Testis (tissue), 3 donors: Measurements from ENCODE around the gene CUL7. TPM values are rescaled to one million over a fixed set of nuclear protein-coding genes. Genes with fewer than 3 reads are reported as not detected.

Experiments
- DNase-seq: peaks from one replicate; pipeline ENCODE4 v3.0.0-alpha.2; 2019
- H3K27ac ChIP-seq, 2 donors: fragments of 200-600 bp; sonication (generic); one replicate each; pipeline ENCODE4 v1.5.1; 2019
- H3K27me3 ChIP-seq: fragments of 200-600 bp; sonication (generic); one replicate; pipeline ENCODE4 v1.5.1; 2019
- H3K36me3 ChIP-seq: fragments of 200-600 bp; sonication (generic); one replicate; pipeline ENCODE4 v1.5.1; 2017; ENCODE audit warnings: low read depth; ENCODE audit errors: missing control alignments
- H3K4me1 ChIP-seq: fragments of 200-600 bp; sonication (generic); one replicate; pipeline ENCODE4 v1.5.1; 2019
- H3K4me3 ChIP-seq, 2 donors: fragments of 200-600 bp; sonication (generic); one replicate each; pipeline ENCODE4 v1.5.1; 2017 to 2019
- H3K9me3 ChIP-seq: fragments of 200-600 bp; sonication (generic); one replicate; pipeline ENCODE4 v1.5.1; 2017
- POLR2A ChIP-seq: fragments of 450-650 bp; IDR thresholded peaks from one replicate; pipeline ENCODE4 v1.6.1; 2017; ENCODE audit warnings: antibody characterized with exemption, mild to moderate bottlenecking, moderate library complexity
- WGBS, 2 donors: methylation state at CpG; one replicate each; pipeline ENCODE4 v1.1.5; 2018; 5-methylcytosine and 5-hydroxymethylcytosine counted together
- intact Hi-C: fragments of 100-400 bp; cut with DNase I; formaldehyde crosslinking; loops from one replicate; pipeline ENCODE4 v1.15.1; 2023; ENCODE audit warnings: low total_unique reads
- polyA plus RNA-seq: library from polyadenylated mRNA; stranded (reverse); fragments of 350-450 nt; fragmentation: Illumina TruSeq; extraction: RNeasy Lipid Tissue Mini Kit (QIAGEN cat#74804); gene quantifications from one replicate; pipeline ENCODE4 v1.2.3, GENCODE V29; 2014; ENCODE audit warnings: low read depth, low replicate concordance; ENCODE audit not compliant: insufficient read depth
- total RNA-seq, 2 donors: library from RNA; depleted of rRNA; stranded (reverse); fragments of >200 nt; gene quantifications; one replicate each; pipeline ENCODE4 v1.2.3, GENCODE V29; 2016
- TF ChIP-seq, protein P1 (sequence below), 3 experiments: fragments of 450-650 bp in 2 of 3; fragments of 200-600 bp in 1 of 3; sonication (generic) in 1 of 3; IDR thresholded peaks; one replicate each; pipeline ENCODE4 v1.5.1; 2016 to 2019; ENCODE audit warnings: antibody characterized with exemption in 3 of 3, mild to moderate bottlenecking in 2 of 3, moderate library complexity in 1 of 3

The CUL7 gene
- total and polyA plus RNA-seq, 3 donors from 2014 or later = 16.6 to 31.5 (median 23.9) TPM

GRCh38 chr6:43096451-43097097 lies 42.9 kb upstream of the CUL7 start:
- H3K4me1 ChIP-seq = peaks cover 17% of the 10 kb centered on the region
- no peak overlapping the region for H3K4me3 ChIP-seq
- TF ChIP-seq, protein P1, sequence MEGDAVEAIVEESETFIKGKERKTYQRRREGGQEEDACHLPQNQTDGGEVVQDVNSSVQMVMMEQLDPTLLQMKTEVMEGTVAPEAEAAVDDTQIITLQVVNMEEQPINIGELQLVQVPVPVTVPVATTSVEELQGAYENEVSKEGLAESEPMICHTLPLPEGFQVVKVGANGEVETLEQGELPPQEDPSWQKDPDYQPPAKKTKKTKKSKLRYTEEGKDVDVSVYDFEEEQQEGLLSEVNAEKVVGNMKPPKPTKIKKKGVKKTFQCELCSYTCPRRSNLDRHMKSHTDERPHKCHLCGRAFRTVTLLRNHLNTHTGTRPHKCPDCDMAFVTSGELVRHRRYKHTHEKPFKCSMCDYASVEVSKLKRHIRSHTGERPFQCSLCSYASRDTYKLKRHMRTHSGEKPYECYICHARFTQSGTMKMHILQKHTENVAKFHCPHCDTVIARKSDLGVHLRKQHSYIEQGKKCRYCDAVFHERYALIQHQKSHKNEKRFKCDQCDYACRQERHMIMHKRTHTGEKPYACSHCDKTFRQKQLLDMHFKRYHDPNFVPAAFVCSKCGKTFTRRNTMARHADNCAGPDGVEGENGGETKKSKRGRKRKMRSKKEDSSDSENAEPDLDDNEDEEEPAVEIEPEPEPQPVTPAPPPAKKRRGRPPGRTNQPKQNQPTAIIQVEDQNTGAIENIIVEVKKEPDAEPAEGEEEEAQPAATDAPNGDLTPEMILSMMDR (IDR thresholded peaks at IDR 0.05) = no peak
- TF ChIP-seq POLR2A = no peak
- intact Hi-C loops = no loop called here
- DNase-seq = no peak
- WGBS, 2 donors = 47 to 61% methylated on average over 7 to 8 of the region's 8 CpGs
- H3K27ac ChIP-seq = no peak overlapping the region
- no peaks in the 10 kb centered on the region for H3K27me3 ChIP-seq
- no peaks in the 10 kb centered on the region for H3K9me3 ChIP-seq
- H3K36me3 ChIP-seq = no peaks in the 10 kb centered on the region

DNA sequence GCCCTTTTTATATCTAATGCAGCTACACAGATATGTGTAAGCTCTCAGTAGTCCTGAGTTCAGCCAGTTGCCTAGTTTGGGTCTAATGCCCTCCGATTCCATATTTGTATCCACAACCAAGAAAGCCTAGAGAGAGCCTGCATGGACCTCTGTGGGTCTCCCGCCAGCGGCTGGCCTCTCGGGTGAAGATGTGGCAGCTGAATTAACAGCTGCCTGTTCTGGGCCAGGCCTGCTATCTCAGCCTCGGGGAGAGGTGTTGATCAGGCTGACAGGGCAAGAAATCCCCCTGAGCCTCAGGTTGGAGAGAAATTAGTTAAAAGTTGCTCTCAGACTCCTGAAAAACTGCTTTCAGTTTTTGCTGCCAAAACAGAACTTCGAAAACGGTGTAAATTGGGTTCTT lies 42.3 kb upstream of the CUL7 start:
- no peaks in the 10 kb centered on the region for H3K9me3 ChIP-seq
- no peaks in the 10 kb centered on the region for H3K36me3 ChIP-seq
- no peak overlapping the region for H3K27ac ChIP-seq
- H3K27me3 ChIP-seq = no peaks in the 10 kb centered on the region
- no peak overlapping the region for H3K4me3 ChIP-seq
- peaks cover 17% of the 10 kb centered on the region for H3K4me1 ChIP-seq
- intact Hi-C loops = no loop called here
- no peak for DNase-seq
- TF ChIP-seq POLR2A = no peak
- TF ChIP-seq, protein P1 (IDR thresholded peaks at IDR 0.05) = no peak
- WGBS, 2 donors = 73 to 74% methylated on average over 7 of the region's 7 CpGs

DNA sequence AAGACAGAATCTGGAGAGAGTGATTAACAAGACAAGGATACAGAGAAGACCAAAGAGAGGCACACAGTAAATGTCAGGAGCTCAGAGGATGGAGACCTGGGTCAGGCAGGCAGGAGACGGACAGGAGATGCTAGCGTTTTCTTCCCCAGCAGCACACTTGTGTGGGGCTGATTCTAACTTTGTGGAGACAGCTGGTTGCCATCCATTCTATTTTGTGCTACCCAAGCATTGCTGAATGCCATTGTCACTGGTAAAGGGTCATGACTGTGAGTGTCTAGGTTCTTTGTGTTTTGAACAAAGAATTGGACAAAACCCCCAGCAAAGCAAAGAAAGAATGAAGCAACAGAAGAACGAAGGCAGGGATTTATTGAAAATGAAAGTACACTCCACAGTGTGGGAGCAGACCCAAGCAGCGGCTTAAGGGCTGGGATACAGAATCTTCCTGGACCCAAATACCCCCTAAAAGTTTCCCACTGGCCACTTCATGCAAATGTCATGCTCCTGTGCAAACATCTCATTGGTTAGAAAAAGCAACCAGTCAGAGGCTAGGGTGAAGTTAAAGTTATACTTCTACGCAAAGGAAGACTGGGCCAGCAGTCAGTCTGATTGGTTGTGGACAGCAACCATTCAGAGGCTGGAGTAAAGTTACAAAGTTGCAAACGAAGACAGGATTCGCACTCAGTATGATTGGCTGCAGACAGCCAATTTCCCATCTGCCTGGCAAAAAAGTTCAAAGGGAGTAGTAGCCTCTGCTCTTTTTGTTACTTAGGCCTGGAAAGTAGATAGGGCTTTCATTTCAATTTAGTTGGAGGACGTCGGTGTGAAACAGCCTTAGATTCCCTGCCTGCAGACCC lies 40.0 kb upstream of the CUL7 start:
- no peaks in the 10 kb centered on the region for H3K9me3 ChIP-seq
- peak overlapping the region; percentile 70 to 83 for H3K27ac ChIP-seq
- H3K27me3 ChIP-seq = no peaks in the 10 kb centered on the region
- WGBS, 2 donors = 12 to 14% methylated on average over 9 of the region's 9 CpGs
- intact Hi-C loops = no loop called here
- no peak for TF ChIP-seq POLR2A
- TF ChIP-seq, protein P1 (IDR thresholded peaks at IDR 0.05) = no peak
- DNase-seq = peak; percentile 91
- peak overlapping the region; percentile 26 to 27 for H3K4me3 ChIP-seq
- H3K36me3 ChIP-seq = no peaks in the 10 kb centered on the region
- peaks cover 32% of the 10 kb centered on the region for H3K4me1 ChIP-seq

GRCh38 chr6:43092635-43093034 lies 39.0 kb upstream of the CUL7 start:
- no peak overlapping the region for H3K4me3 ChIP-seq
- intact Hi-C loops = no loop called here
- H3K4me1 ChIP-seq = peaks cover 32% of the 10 kb centered on the region
- no peaks in the 10 kb centered on the region for H3K27me3 ChIP-seq
- no peak for TF ChIP-seq POLR2A
- TF ChIP-seq, protein P1 (IDR thresholded peaks at IDR 0.05) = no peak
- H3K9me3 ChIP-seq = no peaks in the 10 kb centered on the region
- no peaks in the 10 kb centered on the region for H3K36me3 ChIP-seq
- DNase-seq = no peak
- H3K27ac ChIP-seq = no peak overlapping the region
